Stimulated activated CD8-positive, alpha-beta memory T cell treated with anti-CD3 and anti-CD28 coated beads, Interleukin-4, amount 100 ng/mL, for 1 hour (primary cell): Measurements from ENCODE around the gene MYO1A.
A peak's percentile ranks its signal among the peaks of the same experiment; 100 is the strongest.
"Not testable (repeated sequence)": the region's sequence is repeated elsewhere in the genome, so short reads cannot be mapped to it uniquely, and the experiment has no call there.

Experiments used
- DNase-seq, 2 donors: peaks; one replicate each; pipeline ENCODE4 v3.0.0-alpha.2; 2020; ENCODE audit warnings: low read depth in 2 of 2, low spot score in 1 of 2

MYO1A gene

DNA sequence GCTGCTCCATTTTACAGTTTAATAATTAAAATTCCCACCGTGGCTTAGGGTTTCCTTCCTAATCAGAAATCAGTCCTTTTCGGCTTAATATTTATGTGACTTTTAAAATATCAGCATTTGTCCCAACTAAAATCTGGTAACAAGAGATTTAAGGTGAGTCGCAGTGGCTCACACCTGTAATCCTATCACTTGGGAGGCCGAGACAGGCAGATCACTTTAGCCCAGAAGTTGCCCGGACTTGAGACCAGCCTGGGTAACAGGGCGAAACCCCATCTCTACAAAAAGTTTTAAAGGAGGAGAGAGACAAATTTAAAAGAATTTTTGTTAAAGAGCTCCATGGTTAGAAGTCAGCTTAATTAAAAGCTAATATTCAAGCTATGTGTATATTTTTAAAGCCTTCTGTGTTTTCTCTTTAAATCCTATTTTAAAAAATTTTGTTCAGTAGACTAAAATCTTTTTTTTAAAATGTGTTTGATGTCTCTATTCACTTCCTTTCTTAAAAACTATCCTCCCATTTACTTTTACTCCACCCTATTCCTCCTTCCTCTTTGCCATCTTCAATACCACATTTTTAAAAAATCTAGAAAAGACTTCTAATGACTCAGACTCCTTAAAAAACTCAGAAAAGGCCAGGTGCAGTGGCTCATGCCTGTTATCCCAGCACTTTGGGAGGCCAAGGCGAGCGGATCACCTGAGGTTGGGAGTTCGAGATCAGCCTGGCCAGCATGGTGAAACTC lies 29.8 kb downstream of the MYO1A start:
- no peak for DNase-seq

- no peak for DNase-seq
Observed at GRCh38 chr12:57018906-57019305, 31.0 kb downstream of the MYO1A start.

GRCh38 chr12:57018353-57018752 lies 31.6 kb downstream of the MYO1A start:
- not testable (repeated sequence) for DNase-seq

- DNase-seq: no peak
Observed at GRCh38 chr12:57016348-57016747, 33.6 kb downstream of the MYO1A start, which contains the start of gene TAC3. TSS of gene TAC3 (minus strand) at chr12:57016529. CDS start at chr12:57015797, 732 bp downstream.

GRCh38 chr12:57012600-57013465 lies 37.1 kb downstream of the MYO1A start:
- DNase-seq: no peak

DNA sequence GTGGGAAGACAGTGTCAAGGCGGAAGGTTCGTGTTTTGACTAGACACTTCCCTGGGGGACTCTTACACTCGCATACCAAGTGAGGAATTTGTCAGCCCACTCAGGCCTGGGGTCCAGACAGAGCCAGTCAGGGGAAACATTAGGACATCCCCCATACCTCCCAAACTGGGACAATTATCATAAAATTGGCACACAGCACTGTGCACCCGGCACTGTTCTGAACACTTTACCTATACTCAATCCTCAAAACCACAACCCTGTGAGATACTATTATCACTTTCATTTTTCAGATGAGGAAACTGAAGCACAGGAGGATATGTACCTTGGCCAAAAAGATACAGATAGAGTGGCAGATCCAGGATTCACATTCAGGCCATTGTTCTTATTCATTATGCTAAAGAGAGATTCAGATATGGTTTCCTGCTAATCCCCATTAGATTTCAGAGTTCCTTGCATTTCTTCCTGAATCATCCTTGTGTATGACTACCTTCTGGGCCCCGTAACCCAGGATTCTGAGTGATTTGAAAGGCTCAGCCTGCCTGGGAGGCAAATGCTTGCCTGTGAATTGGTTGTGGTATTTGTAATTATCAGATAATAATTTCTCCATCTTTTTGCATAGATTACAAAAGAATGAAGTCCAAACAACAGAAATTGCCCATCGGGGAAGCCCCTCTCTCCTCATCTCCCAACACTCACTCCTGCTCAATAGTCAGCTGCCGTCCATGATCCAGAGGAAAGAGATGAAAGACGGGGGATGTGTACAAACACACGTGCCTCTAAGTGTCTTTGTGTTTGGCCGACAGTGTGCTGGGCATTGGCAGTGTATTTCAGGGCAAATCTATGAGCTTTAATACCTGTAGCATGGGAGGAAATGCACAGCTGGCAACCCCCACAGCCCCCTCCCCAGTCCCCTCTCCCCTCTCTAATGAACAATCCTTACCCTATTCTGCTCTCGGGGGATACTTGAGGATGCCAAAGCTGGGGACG lies 38.2 kb downstream of the MYO1A start:
- DNase-seq: no peak

DNA sequence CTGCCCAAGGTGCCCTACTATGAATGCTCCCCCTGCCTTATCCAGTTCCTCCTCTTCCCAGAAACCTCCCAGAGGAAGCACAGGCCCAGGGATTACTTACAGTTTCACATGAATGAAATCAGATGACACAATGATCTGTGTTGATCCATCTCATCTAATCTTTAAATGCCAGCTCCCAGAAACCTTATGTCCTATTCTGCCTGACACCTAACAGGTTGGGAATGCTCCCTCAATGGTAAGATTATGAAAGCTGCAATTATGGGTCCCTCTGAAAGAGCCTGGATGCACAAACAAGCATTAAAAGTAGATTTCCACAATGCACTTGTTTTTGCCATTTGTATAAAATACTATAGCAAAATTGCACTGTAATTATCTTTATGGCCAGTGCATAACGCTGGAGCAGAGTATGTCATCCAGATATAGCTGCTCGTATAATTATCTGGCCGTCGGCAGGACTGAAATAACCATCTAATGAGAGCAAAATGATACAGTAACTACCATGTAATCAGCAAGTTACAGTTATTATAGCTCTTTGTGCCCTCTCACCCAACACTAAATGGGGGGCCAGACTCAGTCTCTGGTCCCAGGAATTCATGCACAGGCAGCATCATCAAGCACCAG lies 39.2 kb downstream of the MYO1A start:
- DNase-seq: no peak

DNA sequence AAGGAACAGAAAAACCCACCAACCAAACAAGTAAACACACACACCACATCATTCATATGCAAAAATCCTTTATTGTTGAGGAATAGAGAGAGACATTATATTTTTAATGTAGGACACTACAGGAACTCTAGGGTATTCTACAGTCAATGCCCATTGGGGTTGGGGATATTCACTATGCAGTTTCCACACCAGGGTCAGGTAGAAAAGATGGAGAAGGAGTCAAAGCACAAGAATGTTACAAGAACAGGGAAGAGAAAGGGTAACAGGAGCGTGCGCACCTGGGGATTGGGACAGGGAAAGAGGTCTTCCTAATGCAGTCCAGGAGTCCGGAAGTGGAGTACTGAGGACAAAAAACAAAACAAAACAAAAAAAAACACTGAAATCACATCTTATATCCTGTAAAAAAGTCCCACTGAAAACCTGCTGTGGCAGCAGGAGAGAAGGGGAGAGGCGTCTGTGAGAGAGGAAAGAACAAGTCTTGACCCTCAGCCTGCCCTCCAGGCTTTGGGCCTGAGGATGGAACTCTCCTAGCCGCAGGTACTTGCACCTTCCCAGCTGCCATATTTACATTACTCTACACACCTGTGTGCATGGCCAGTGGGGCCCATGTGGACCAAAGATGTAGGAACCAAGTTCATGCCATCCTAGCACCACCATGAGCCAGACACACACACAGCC lies 39.8 kb downstream of the MYO1A start:
- no peak for DNase-seq

DNA sequence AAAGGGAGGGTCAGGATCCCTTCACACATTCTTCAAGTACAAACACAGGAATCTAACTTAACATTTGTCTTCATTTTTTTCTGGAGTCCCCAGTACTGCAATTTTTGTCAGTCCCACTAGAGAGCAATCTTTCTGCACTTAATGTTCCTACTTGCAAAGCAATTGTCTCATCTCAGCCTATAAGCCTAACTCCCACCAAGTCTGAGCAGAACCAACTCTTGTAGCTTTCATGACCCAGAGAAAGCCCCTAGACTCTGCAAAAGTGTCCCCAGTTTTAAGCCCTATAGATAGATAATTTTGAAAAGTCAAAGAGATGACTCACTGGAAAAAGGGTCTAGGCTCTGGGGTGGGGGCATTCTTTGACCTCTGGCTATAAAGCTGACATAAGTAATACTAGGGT lies 41.8 kb downstream of the MYO1A start:
- DNase-seq: no peak

- no peak for DNase-seq
Observed at GRCh38 chr12:57006809-57007475, 43.0 kb downstream of the MYO1A start.

GRCh38 chr12:57005980-57006808 lies 43.7 kb downstream of the MYO1A start, which contains the start of gene ZBTB39:
TSS of gene ZBTB39 (minus strand) at chr12:57006546. CDS start at chr12:57004917, 1,629 bp downstream.
- peak; percentile 16 to 45 for DNase-seq

DNA sequence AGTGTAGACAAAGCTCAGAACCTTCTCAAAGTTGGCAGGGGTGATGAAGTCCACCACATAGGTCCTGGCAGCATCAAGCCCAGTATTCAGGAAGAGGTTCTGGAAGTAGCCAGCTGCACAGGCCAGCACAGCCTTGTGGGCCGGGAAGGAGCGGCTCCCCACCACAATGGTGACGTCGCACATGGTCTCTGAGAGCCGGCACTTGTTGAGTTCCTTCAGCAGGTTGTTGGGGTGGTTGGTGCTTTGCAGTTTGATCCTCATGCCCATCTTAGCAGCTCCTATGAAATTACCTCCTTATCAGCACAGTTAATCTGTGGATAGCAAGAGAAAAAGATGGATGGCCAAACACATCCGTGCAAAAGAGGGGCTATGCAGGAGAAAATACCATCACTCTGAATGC lies 45.3 kb downstream of the MYO1A start:
- DNase-seq: no peak

DNA sequence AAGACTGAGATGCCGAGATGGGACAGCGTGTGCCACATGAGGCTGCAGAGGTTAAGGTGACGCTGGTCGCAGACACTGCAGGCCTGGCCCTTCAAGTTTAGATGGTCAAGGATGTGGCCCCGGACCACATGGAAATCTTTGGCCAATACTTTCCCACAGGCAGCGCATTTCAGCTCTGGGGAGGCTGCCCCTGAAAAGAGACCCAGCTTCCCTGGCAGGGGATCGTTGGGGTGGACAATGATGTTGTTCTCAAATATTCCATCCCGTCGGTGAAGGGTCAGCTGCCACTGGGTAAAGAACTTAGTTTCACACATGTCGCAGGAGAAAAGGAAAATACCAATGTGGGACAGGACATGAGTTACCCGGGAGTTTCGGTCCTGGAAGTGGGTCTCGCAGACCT lies 46.5 kb downstream of the MYO1A start:
- DNase-seq: no peak

GRCh38 chr12:57001448-57001906 lies 48.5 kb downstream of the MYO1A start:
- peak; percentile 29 to 30 for DNase-seq

- no peak for DNase-seq
Observed at GRCh38 chr12:57000393-57000792, 49.5 kb downstream of the MYO1A start.

DNA sequence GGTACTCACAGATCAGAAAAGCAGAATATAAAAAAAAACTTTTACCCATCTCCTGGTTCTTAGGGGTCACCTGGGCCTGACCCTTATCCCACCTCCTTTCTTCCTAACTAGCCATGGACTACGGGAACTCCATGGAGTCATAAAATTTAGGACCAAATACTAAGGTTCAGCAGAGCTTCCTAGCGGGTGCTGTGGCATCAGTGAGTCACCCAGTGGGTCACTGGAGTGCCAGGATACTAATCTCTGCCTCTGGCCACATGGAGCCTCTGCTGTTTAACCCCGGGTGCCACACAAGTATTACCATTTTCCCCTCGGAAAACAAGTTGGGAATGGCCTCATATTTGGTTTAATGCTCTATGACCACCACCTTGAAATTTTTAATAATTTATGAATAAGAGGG lies 50.5 kb downstream of the MYO1A start:
- DNase-seq: no peak

GRCh38 chr12:56998981-56999380 lies 50.9 kb downstream of the MYO1A start:
- no peak for DNase-seq

DNA sequence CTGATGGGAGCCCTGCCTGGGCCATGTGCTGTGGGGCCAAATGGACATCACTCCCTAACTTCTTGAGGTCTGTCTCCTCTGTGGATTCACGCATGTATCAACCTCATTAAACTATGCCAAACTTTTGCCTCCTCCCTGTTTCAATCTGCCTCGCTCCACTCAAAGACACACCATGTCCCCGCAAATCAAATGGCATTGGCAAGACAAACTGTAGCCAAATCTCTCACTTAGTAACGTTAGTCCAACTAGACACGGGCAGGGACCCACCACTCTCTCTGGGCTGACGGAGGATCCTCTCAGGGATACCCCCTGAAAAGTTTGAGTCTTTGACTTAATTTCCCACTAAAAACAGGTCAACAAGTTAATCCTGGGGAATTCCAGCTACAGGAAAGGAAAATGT lies 51.6 kb downstream of the MYO1A start:
- no peak for DNase-seq
